COLO829 (cell line): ENCODE data around the gene MARK1.
"Not testable (repeated sequence)": the region's sequence is repeated elsewhere in the genome, so short reads cannot be mapped to it uniquely, and the experiment has no call there.

ENCODE experiments used
- DNase-seq: peaks from one replicate; pipeline ENCODE4 v3.0.0; 2012; ENCODE audit warnings: low spot score

MARK1 gene

GRCh38 chr1:220529521-220530020 lies 1.6 kb downstream of the MARK1 start:
- DNase-seq: no peak

- DNase-seq: no peak
Measured at GRCh38 chr1:220533504-220534109, 5.7 kb downstream of the MARK1 start.

- DNase-seq: no peak
Measured at GRCh38 chr1:220544901-220545303, 17.0 kb downstream of the MARK1 start.

GRCh38 chr1:220550811-220551399 lies 23.0 kb downstream of the MARK1 start:
- DNase-seq: no peak

- DNase-seq: no peak
Measured at GRCh38 chr1:220551718-220552117, 23.8 kb downstream of the MARK1 start.

- DNase-seq: no peak
Measured at GRCh38 chr1:220552672-220553260, 24.8 kb downstream of the MARK1 start.

GRCh38 chr1:220556641-220557040 lies 28.7 kb downstream of the MARK1 start:
- DNase-seq: no peak

- no peak for DNase-seq
Measured at GRCh38 chr1:220563564-220563963, 35.6 kb downstream of the MARK1 start.

GRCh38 chr1:220564216-220564615 lies 36.3 kb downstream of the MARK1 start:
- DNase-seq: no peak

- no peak for DNase-seq
Measured at GRCh38 chr1:220565670-220566069, 37.7 kb downstream of the MARK1 start.

GRCh38 chr1:220566869-220567268 lies 38.9 kb downstream of the MARK1 start:
- no peak for DNase-seq

GRCh38 chr1:220572416-220572815 lies 44.5 kb downstream of the MARK1 start:
- no peak for DNase-seq

GRCh38 chr1:220573836-220574235 lies 45.9 kb downstream of the MARK1 start:
- DNase-seq: no peak

GRCh38 chr1:220575718-220576497 lies 48.0 kb downstream of the MARK1 start:
- no peak for DNase-seq

- no peak for DNase-seq
Measured at GRCh38 chr1:220577926-220578325, 50.0 kb downstream of the MARK1 start.

GRCh38 chr1:220579317-220579716 lies 51.4 kb downstream of the MARK1 start:
- DNase-seq: no peak

- DNase-seq: no peak
Measured at GRCh38 chr1:220592714-220593113, 64.8 kb downstream of the MARK1 start.

GRCh38 chr1:220594356-220594755 lies 66.4 kb downstream of the MARK1 start:
- DNase-seq: no peak

GRCh38 chr1:220595179-220595578 lies 67.2 kb downstream of the MARK1 start:
- DNase-seq: no peak

GRCh38 chr1:220604926-220605325 lies 77.0 kb downstream of the MARK1 start:
- DNase-seq: no peak

- DNase-seq: not testable (repeated sequence)
Measured at GRCh38 chr1:220605651-220606050, 77.7 kb downstream of the MARK1 start.

- not testable (repeated sequence) for DNase-seq
Measured at GRCh38 chr1:220611100-220611499, 83.2 kb downstream of the MARK1 start.

- DNase-seq: no peak
Measured at GRCh38 chr1:220616836-220617235, 88.9 kb downstream of the MARK1 start.
